Liver (tissue), 3 donors: Measurements from ENCODE around the gene DNPEP.

Source experiments
- CTCF ChIP-seq: fragments of 150-350 bp; IDR thresholded peaks from 2 replicates; pipeline ENCODE4 v1.5.1; 2017; ENCODE audit warnings: improper control_type of control experiment, low read depth, low read length; ENCODE audit not compliant: missing input control
- HNF4G ChIP-seq: IDR thresholded peaks from 2 replicates; pipeline ENCODE4 v1.6.1; 2016; ENCODE audit warnings: antibody characterized with exemption
- JUND ChIP-seq, 2 donors: IDR thresholded peaks; 2 replicates each; pipeline ENCODE4 v1.6.1; 2016; ENCODE audit warnings: antibody characterized with exemption in 2 of 2
- MAX ChIP-seq: IDR thresholded peaks from 2 replicates; pipeline ENCODE4 v1.6.1; 2016; ENCODE audit warnings: antibody characterized with exemption
- TAF1 ChIP-seq: conservative IDR thresholded peaks from 2 replicates; pipeline ENCODE4 v1.6.1; 2016; ENCODE audit warnings: antibody characterized with exemption, mild to moderate bottlenecking
- YY1 ChIP-seq: IDR thresholded peaks from 2 replicates; pipeline ENCODE4 v1.6.1; 2016; ENCODE audit warnings: antibody characterized with exemption, mild to moderate bottlenecking
- donor health status: healthy.
- donor health status: healthy.

GRCh38 chr2:219334076-219334475 is 53.6 kb downstream of the DNPEP start:
- TF ChIP-seq CTCF (no peak), MAX (no peak), JUND (IDR thresholded peaks at IDR 0.05) (no peak), YY1 (no peak), HNF4G (no peak), TAF1 (no peak)
